HFFc6 (cell line): ENCODE measurements around the gene FAM170B. TPM values are rescaled to one million over a fixed set of nuclear protein-coding genes. Genes with fewer than 3 reads are reported as not detected.

ENCODE experiments used
- DNase-seq: peaks from one replicate; pipeline ENCODE4 v3.0.0-alpha.2; 2018
- H3K27ac Mint-ChIP-seq: 2 replicates; pipeline ENCODE4 v1.8.0; 2020; ENCODE audit warnings: mild to moderate bottlenecking, mixed read lengths
- H3K27me3 Mint-ChIP-seq: 2 replicates; pipeline ENCODE4 v1.8.0; 2021; ENCODE audit warnings: mild to moderate bottlenecking, moderate library complexity, mixed read lengths; ENCODE audit not compliant: insufficient read depth
- H3K36me3 Mint-ChIP-seq: 2 replicates; pipeline ENCODE4 v1.8.0; 2021; ENCODE audit warnings: low read depth, mixed read lengths
- H3K4me1 Mint-ChIP-seq: 2 replicates; pipeline ENCODE4 v1.8.0; 2020; ENCODE audit warnings: low read depth, mixed read lengths
- H3K4me3 Mint-ChIP-seq: 2 replicates; pipeline ENCODE4 v1.8.0; 2020; ENCODE audit warnings: mild to moderate bottlenecking, moderate library complexity, mixed read lengths
- H3K9me3 Mint-ChIP-seq: 2 replicates; pipeline ENCODE4 v1.8.0; 2020; ENCODE audit warnings: mild to moderate bottlenecking, mixed read lengths
- total RNA-seq, 6 experiments: library from RNA; stranded (reverse); fragmentation: NEBNext Ultra II Directional; extraction: Animal tissue kit (Norgen Biotek cat#: 25700); gene quantifications; 2 replicates in 1 of 6; 3 replicates in 5 of 6; pipeline ENCODE4 v1.2.3, GENCODE V29; 2021
- TF ChIP-seq, protein P1 (sequence below): fragments of 200-600 bp; sonication (generic); IDR thresholded peaks from 2 replicates; pipeline ENCODE4 v1.5.0; 2021; ENCODE audit warnings: antibody characterized with exemption, mild to moderate bottlenecking

Gene FAM170B
- total RNA-seq, 6 experiments from 2014 or later: not detected

DNA sequence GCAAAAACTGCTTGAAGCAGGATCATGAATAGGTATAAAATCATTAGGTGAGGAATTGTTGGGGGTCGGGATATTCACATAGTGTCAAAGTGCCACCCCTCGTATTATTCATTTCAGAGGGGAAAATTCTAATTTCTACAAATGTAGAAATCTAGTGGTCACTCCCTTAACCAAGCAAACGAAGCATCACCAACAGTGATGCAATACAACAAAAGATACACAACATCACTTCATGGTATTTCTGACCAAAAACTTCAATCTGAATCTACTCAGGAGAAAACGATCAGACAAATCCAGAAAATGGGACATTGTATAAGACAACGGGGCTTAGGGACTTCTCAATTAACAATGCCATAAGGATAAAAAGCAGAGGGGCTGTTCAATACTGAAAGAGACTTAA, 26.3 kb upstream of the FAM170B start:
- no peaks in the 10 kb centered on the region for H3K9me3 Mint-ChIP-seq
- peaks cover 37% of the 10 kb centered on the region for H3K4me1 Mint-ChIP-seq
- TF ChIP-seq, protein P1, sequence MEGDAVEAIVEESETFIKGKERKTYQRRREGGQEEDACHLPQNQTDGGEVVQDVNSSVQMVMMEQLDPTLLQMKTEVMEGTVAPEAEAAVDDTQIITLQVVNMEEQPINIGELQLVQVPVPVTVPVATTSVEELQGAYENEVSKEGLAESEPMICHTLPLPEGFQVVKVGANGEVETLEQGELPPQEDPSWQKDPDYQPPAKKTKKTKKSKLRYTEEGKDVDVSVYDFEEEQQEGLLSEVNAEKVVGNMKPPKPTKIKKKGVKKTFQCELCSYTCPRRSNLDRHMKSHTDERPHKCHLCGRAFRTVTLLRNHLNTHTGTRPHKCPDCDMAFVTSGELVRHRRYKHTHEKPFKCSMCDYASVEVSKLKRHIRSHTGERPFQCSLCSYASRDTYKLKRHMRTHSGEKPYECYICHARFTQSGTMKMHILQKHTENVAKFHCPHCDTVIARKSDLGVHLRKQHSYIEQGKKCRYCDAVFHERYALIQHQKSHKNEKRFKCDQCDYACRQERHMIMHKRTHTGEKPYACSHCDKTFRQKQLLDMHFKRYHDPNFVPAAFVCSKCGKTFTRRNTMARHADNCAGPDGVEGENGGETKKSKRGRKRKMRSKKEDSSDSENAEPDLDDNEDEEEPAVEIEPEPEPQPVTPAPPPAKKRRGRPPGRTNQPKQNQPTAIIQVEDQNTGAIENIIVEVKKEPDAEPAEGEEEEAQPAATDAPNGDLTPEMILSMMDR: no peak
- H3K27ac Mint-ChIP-seq: no peak overlapping the region
- no peak overlapping the region for H3K4me3 Mint-ChIP-seq
- peaks cover 5% of the 10 kb centered on the region for H3K27me3 Mint-ChIP-seq
- no peaks in the 10 kb centered on the region for H3K36me3 Mint-ChIP-seq
- no peak for DNase-seq

DNA sequence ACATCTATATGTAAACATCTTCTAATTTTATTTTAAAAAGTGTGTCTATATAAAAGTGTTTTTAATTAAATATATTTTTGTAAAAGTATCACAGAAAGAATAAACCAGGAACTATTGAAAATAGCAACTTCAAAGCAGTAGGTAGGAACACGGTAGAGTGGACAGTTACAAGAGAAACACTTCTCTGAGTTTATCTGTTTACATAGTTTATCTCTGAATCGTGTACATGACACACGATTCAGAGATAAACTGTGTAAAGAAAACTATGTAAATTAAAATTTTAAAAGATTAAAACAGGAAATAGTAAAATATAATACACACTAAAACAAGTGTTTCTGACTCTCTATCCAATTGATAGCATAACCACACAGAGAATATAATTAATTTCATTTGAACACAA, 25.1 kb upstream of the FAM170B start:
- Mint-ChIP-seq H3K4me1 (peaks cover 36% of the 10 kb centered on the region), H3K27me3 (peaks cover 7% of the 10 kb centered on the region), H3K27ac (no peak overlapping the region), H3K4me3 (no peak overlapping the region), H3K9me3 (no peaks in the 10 kb centered on the region), H3K36me3 (no peaks in the 10 kb centered on the region)
- DNase-seq: no peak
- TF ChIP-seq, protein P1: no peak

GRCh38 chr10:49158404-49158803, 24.6 kb upstream of the FAM170B start:
- TF ChIP-seq, protein P1: no peak
- Mint-ChIP-seq H3K4me1 (peaks cover 36% of the 10 kb centered on the region), H3K27ac (no peak overlapping the region), H3K27me3 (peaks cover 7% of the 10 kb centered on the region), H3K9me3 (no peaks in the 10 kb centered on the region), H3K4me3 (no peak overlapping the region), H3K36me3 (no peaks in the 10 kb centered on the region)
- DNase-seq: no peak

DNA sequence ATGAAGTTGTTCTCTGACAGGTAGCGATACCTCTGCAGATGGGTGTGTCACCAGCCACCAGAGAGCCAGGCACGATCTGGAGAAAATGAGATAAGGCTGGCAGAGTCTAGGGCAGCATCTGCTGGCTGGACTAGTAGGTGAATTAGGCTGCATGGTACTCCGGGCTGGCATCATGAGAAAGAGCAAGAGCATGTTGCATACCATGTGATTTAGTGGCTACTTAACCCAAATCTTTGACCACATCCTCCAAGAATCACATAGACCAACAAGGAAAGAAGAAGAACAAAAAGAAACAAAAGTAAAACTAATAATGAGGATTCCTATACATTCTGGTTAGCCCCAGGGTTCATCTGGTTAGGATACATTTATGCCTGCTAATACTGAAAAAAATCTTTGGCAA, 23.4 kb upstream of the FAM170B start:
- no peaks in the 10 kb centered on the region for H3K36me3 Mint-ChIP-seq
- H3K27me3 Mint-ChIP-seq: peaks cover 7% of the 10 kb centered on the region
- H3K4me1 Mint-ChIP-seq: peaks cover 28% of the 10 kb centered on the region
- no peaks in the 10 kb centered on the region for H3K9me3 Mint-ChIP-seq
- DNase-seq: no peak
- TF ChIP-seq, protein P1: no peak
- H3K27ac Mint-ChIP-seq: no peak overlapping the region
- no peak overlapping the region for H3K4me3 Mint-ChIP-seq

DNA sequence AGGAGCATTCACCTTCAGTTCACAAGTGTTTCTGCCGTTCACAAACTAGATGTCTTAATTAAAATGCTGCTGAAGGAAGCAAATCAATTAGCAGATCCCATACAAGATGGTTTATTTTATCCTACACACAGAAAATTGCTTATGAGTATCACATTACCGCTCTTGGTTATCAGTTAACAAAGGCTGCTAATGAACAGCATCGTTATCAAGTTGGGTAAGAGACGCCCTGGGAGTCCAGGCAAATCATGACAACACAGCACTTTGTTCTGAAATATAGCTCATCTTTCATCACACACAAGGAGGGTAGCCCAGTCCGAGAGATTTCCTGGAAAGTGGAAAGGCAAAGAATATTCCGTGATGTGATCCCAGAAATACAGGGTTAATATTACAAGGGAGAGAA, 20.8 kb upstream of the FAM170B start:
- peaks cover 12% of the 10 kb centered on the region for H3K27me3 Mint-ChIP-seq
- peaks cover 17% of the 10 kb centered on the region for H3K4me1 Mint-ChIP-seq
- no peak overlapping the region for H3K4me3 Mint-ChIP-seq
- TF ChIP-seq, protein P1: no peak
- H3K27ac Mint-ChIP-seq: no peak overlapping the region
- H3K9me3 Mint-ChIP-seq: no peaks in the 10 kb centered on the region
- no peaks in the 10 kb centered on the region for H3K36me3 Mint-ChIP-seq
- no peak for DNase-seq

DNA sequence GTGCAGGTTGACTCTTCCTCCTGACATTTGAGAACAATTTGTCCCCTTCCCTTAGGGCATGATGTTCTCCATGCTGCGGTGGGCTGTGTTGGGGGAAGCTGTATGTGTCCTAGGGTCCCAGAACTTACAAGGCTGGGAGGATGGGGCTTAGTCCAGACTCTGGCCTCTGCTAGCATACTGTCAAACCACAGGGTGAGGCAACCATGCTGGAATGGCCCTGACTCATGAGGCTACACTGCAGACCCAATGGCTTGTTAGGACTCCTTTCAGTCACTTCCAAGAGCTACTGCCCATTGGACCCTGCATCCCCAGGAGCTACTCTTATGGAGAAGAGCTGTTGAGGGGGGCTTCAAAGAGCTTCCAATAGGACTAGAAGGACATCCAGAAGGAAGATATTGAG, 20.1 kb upstream of the FAM170B start:
- peaks cover 17% of the 10 kb centered on the region for H3K4me1 Mint-ChIP-seq
- H3K27me3 Mint-ChIP-seq: peaks cover 18% of the 10 kb centered on the region
- H3K27ac Mint-ChIP-seq: no peak overlapping the region
- no peaks in the 10 kb centered on the region for H3K36me3 Mint-ChIP-seq
- H3K9me3 Mint-ChIP-seq: no peaks in the 10 kb centered on the region
- H3K4me3 Mint-ChIP-seq: no peak overlapping the region
- TF ChIP-seq, protein P1: no peak
- peak; percentile 47 for DNase-seq
